Stimulated activated CD8-positive, alpha-beta memory T cell treated with anti-CD3 and anti-CD28 coated beads, Interleukin-15, amount 100 ng/mL, for 24 hours (primary cell): ENCODE measurements around the gene PLEKHS1.

ENCODE experiments used
- DNase-seq: peaks from one replicate; pipeline ENCODE4 v3.0.0-alpha.2; 2020; ENCODE audit warnings: low read depth

Gene PLEKHS1

GRCh38 chr10:113751181-113751732, at the start of gene PLEKHS1:
TSS of gene PLEKHS1 (plus strand) at chr10:113751682. CDS start at chr10:113755278, 3,596 bp downstream.
- DNase-seq, result no peak

GRCh38 chr10:113704637-113705343, 46.7 kb upstream of the PLEKHS1 start:
- DNase-seq, result no peak

- DNase-seq, result no peak
These were observed 46.2 kb upstream of the PLEKHS1 start for GRCh38 chr10:113705344-113705652.

- DNase-seq, result no peak
These were observed 44.9 kb upstream of the PLEKHS1 start for GRCh38 chr10:113706623-113707022.

- DNase-seq, result no peak
These were observed 42.8 kb upstream of the PLEKHS1 start for GRCh38 chr10:113708640-113709039.

GRCh38 chr10:113709221-113709838, 42.2 kb upstream of the PLEKHS1 start:
- no peak for DNase-seq

- no peak for DNase-seq
These were observed 40.3 kb upstream of the PLEKHS1 start for GRCh38 chr10:113711142-113711541.

GRCh38 chr10:113712024-113712423, 39.5 kb upstream of the PLEKHS1 start:
- DNase-seq, result no peak

- DNase-seq, result no peak
These were observed 38.5 kb upstream of the PLEKHS1 start for GRCh38 chr10:113712755-113713639.

- DNase-seq, result no peak
These were observed 37.9 kb upstream of the PLEKHS1 start for GRCh38 chr10:113713640-113713982.

- DNase-seq, result no peak
These were observed 35.2 kb upstream of the PLEKHS1 start for GRCh38 chr10:113716109-113716910.

- DNase-seq, result no peak
These were observed 32.3 kb upstream of the PLEKHS1 start for GRCh38 chr10:113718969-113719822.

- DNase-seq, result no peak
These were observed 31.1 kb upstream of the PLEKHS1 start for GRCh38 chr10:113720386-113720785.

GRCh38 chr10:113732160-113732881, 19.2 kb upstream of the PLEKHS1 start:
- no peak for DNase-seq

GRCh38 chr10:113732966-113733365, 18.5 kb upstream of the PLEKHS1 start:
- no peak for DNase-seq

- DNase-seq, result no peak
These were observed 17.8 kb upstream of the PLEKHS1 start for GRCh38 chr10:113733635-113734034.

- DNase-seq, result no peak
These were observed 15.6 kb upstream of the PLEKHS1 start for GRCh38 chr10:113735913-113736312.

- no peak for DNase-seq
These were observed 14.9 kb upstream of the PLEKHS1 start for GRCh38 chr10:113736576-113736975.

GRCh38 chr10:113739031-113739430, 12.5 kb upstream of the PLEKHS1 start:
- no peak for DNase-seq

GRCh38 chr10:113739577-113739976, 11.9 kb upstream of the PLEKHS1 start:
- DNase-seq, result no peak
